AG10803 (cell line): ENCODE measurements around the gene HSDL1.

ENCODE experiments used
- DNase-seq: peaks from one replicate; pipeline ENCODE4 v3.0.0; 2010; ENCODE audit warnings: low read depth
- H3K4me3 ChIP-seq: 2 replicates; pipeline ENCODE4 v1.5.1; 2011; ENCODE audit warnings: mild to moderate bottlenecking, low read length, control low read depth
- CTCF ChIP-seq: conservative IDR thresholded peaks from 2 replicates; pipeline ENCODE4 v1.5.1; 2011; ENCODE audit warnings: mild to moderate bottlenecking, low read length, control low read depth, inconsistent platforms

HSDL1 gene

GRCh38 chr16:84144859-84145639 lies at the start of gene HSDL1, which contains the start of gene DNAAF1:
Gene HSDL1 (minus strand): TSS chr16:84145177. CDS start chr16:84131321, 13,856 bp downstream.
Gene DNAAF1 (plus strand): TSS chr16:84145308. CDS start chr16:84145441, 133 bp downstream.
- peak; percentile 76 for DNase-seq
- TF ChIP-seq CTCF, result no peak
- H3K4me3 ChIP-seq, result peak within 1 kb of the TSS; percentile 80

- H3K4me3 ChIP-seq, result no peak overlapping the region
- TF ChIP-seq CTCF, result no peak
- DNase-seq, result no peak
These were observed 49.0 kb upstream of the HSDL1 start for GRCh38 chr16:84194018-84194417.

- TF ChIP-seq CTCF, result no peak
- H3K4me3 ChIP-seq, result no peak overlapping the region
- DNase-seq, result no peak
These were observed 48.5 kb upstream of the HSDL1 start for GRCh38 chr16:84193480-84193879.

- no peak for TF ChIP-seq CTCF
- DNase-seq, result no peak
- no peak overlapping the region for H3K4me3 ChIP-seq
These were observed 46.5 kb upstream of the HSDL1 start for GRCh38 chr16:84191466-84191865.

GRCh38 chr16:84190731-84191388 lies 45.9 kb upstream of the HSDL1 start, which contains the start of gene ADAD2:
Gene ADAD2 (plus strand): TSS chr16:84191157. CDS start chr16:84191231, 74 bp downstream.
- H3K4me3 ChIP-seq, result no peak within 1 kb of the TSS
- DNase-seq, result no peak
- no peak for TF ChIP-seq CTCF

GRCh38 chr16:84186685-84187437 lies 41.9 kb upstream of the HSDL1 start, which contains the start of gene TAF1C:
Gene TAF1C (minus strand): TSS chr16:84187057. CDS start chr16:84184988, 2,069 bp downstream.
- TF ChIP-seq CTCF, result peak; percentile 72
- DNase-seq, result peak; percentile 95
- peak within 1 kb of the TSS; percentile 97 for H3K4me3 ChIP-seq
